Astrocyte of the hippocampus (primary cell): Measurements from ENCODE around the gene TMEM161A.
"Not testable (repeated sequence)": the region's sequence is repeated elsewhere in the genome, so short reads cannot be mapped to it uniquely, and the experiment has no call there.

Experiments used
- DNase-seq: peaks from one replicate; pipeline ENCODE4 v3.0.0; 2011; ENCODE audit warnings: low read depth, low spot score

TMEM161A gene

GRCh38 chr19:19155495-19156219, 17.4 kb upstream of the TMEM161A start:
- DNase-seq: no peak

- no peak for DNase-seq
Measured at GRCh38 chr19:19154768-19155494, 16.7 kb upstream of the TMEM161A start.

DNA sequence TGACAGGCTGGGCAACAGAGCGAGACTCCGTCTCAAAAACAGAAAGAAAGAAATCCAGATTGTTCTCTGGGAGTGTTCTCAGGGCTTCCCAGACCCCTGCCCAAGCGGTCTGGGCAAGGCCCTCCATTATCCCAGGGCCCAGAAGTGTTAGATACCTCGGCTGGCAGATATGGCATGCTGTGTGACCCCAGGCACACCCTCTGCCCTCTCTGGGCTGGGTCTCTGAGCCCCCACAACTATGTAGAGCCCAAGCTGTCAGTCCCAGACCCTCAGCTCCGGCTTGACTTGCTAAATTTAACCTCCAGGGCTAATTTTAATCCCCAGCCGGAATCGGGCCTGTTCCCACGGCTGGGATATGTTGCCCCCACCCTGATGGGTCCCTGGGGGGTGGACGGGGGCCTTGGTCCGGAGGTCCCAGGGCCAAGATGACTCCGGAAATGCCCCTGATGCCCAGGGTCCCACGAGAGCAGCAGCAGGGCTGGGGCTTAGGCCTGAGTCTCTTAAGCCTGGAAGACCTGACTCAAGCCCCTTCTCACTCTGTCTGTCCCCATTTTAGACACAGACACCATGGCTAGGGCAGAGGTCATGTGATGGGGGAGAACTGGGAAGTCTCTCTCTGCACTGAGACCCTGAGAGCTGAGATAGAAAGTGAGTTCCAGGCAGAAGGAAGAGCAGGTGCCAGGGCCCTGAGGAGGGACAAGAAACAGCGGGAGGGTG, 14.5 kb upstream of the TMEM161A start:
- no peak for DNase-seq

DNA sequence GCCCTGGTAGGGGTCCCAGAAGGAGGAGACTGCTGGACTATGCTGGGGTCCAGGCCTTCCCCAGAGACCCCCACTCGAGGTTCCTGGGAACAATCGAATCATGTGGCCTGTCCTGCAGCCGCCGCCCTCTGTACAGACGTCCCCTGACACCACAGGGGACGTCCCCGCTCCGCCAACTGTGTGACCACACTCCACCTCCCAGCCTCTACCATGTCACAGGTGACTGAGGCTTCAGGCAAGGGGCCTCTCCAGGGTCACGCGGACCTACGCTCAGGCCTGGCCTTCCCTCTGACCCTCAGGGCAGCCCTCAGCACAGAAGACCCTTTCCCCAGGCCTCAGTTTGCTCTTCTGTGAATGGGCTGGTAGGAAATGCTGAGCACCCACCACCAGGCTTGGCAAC, 13.1 kb upstream of the TMEM161A start:
- no peak for DNase-seq

- no peak for DNase-seq
Measured at GRCh38 chr19:19149435-19149834, 11.2 kb upstream of the TMEM161A start.

DNA sequence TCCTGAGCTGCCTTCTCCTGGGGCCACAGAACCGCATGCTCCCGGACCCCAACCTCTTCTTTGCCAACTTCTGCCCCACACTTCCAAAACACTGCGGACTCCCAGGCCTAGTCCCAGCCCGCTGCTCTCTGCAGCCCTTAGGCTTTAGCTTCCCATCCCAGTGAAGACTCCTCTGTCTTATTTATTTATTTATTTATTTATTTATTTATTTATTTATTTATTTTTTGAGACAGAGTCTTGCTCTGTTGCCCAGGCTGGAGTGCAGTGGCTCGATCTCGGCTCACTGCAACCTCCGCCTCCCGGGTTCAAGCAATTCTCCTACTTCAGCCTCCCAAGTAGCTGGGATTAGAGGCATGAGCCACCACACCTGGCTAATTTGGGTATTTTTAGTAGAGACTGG, 10.2 kb upstream of the TMEM161A start:
- DNase-seq: not testable (repeated sequence)

DNA sequence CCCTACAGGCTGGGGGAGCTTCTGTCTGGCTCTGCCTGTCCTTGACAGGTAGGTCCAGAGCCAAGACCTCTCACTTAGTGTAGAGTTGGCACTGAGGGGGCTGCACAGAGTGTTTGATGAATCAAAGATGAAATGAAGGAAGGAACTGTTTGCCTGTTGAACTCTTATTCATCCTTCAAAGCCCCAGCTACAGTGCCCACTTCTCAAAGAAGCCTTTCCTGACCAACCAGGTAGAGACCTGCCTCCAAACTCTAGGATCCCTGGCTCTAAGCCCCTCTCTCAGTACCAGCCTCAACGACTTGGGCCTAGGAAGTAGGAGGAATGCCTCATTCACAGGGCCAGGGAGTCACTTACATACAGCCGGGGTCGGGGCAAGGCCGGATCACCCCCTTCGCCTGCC, 9.1 kb upstream of the TMEM161A start:
- no peak for DNase-seq

GRCh38 chr19:19146865-19147264, 8.6 kb upstream of the TMEM161A start:
- DNase-seq: no peak

DNA sequence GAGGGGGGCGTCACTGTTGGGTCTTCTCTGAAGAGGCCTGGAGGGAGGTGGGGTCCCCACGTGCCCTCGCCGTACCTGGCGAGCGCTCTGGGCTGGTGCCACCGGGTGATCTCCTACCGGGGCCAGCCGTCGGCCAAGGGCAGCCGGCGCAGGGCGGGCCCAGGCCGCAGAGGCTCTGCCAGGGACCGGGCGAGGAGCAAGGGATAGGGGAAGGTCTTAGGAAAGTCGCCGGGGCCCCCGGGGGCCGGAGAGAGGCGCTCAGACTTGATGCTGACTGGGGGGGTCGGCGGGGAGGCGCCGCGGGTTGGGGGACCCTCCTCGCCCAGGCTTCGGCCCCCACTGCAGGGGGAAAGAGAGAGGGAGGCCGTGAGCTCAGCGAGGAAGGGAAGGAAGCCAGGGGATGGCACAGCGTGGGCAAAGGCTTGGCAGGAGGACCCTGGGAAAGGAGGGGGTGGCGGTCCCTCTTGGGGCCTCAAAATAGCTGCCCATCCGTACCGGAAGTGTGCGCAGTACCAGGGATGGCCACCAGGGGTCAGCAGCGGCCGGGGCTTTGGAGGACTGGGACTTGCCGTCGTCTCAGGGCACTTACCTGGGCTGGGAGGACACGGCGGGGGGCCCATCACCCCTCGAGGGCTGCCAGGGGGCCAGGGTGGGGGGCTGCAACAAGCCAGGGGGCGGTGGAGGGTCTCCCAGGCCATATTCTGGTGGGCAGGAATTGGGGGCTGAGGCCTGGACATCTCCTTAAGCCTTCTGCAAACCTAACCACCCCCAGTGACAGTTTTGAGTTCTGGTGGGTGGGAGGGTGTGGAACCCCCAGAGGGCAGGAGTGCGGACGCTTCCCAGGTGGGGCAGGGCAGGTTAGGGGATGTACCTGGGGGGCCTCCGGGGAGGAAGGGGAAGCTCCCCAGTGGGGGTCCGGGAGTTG, 7.7 kb upstream of the TMEM161A start:
- peak; percentile 80 for DNase-seq

GRCh38 chr19:19145281-19145680, 7.0 kb upstream of the TMEM161A start:
- no peak for DNase-seq

DNA sequence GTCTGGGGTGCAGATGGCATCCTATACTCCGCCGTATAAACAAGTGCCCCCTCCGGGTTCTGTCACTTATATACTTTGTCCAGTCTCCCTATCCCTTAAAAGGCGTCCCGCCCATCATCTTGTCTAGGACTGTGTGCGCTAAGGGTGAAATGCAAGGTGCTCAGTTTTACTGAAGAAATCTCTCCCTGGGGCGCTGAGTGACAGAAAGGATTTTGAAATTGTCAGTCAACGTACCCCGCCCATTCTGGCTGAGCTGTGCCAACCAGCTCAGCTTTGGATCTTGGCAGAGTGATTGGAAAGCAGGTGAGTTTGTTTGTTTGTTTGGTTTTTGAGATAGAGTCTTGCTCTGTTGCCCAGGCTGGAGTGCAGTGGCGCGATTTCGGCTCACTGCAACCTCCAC, 4.1 kb upstream of the TMEM161A start:
- no peak for DNase-seq

DNA sequence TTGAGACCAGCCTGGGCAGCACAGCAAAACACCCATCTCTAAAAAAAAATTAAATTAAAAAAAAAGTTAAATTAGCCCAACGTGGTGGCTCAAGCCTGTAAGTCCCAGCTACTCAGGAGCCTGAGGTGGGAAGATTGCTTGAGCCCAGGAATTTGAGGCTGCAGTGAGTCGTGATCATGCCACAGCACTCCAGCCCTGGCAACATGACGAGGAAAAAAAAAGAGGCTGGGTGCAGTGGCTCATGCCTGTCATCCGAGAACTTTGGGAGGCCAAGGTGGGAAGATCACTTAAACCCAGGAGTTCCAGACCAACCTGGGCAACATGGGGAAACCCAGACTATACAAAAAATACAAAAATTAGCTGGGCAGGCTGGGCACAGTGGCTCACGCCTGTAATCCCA, 2.2 kb upstream of the TMEM161A start:
- DNase-seq: no peak

- DNase-seq: no peak
Measured at GRCh38 chr19:19139876-19140229, 1.6 kb upstream of the TMEM161A start.

GRCh38 chr19:19137556-19138108, 646 bp downstream of the TMEM161A start:
- DNase-seq: peak; percentile 20

DNA sequence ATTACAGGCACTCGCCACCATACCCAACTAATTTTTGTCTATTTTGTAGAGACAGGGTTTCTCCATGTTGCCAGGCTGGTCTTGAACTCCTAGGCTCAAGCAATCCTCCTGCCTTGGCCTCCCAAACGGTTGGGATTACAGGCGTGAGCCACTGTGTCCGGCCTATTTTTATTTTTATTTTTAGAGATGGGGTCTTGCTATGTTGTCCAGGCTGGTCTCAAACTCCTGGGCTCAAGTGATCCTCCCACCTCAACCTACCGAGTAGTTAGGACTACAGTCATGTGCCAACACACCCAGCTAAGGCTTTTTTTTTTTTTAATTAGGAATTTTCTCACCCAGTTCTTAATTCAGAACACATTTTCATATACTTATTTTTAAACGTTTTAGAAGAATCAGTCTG, 2.6 kb downstream of the TMEM161A start:
- not testable (repeated sequence) for DNase-seq

DNA sequence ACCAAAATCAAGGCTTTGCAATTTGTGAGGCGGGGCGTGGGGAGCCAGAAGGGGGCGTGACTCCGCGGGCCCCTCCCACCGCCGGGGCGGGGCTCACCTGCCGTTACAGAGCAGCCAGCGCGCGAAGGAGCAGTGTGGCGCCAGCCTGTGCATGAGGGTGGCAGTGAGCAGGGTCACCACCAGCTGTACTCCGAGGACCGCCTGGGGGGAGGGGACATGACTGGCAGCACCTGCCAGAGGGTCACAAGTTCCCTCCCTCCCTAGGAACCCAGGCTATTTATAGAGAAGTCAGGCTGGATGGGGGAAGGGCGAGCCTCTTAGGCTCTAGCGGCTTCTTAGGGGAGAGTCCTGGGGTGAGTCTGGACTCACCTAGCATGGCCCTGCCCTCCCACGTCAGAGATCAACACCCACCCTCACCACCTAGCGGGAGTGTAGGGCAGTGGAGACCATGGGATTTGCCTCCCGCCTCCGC, 3.6 kb downstream of the TMEM161A start:
- DNase-seq: no peak

DNA sequence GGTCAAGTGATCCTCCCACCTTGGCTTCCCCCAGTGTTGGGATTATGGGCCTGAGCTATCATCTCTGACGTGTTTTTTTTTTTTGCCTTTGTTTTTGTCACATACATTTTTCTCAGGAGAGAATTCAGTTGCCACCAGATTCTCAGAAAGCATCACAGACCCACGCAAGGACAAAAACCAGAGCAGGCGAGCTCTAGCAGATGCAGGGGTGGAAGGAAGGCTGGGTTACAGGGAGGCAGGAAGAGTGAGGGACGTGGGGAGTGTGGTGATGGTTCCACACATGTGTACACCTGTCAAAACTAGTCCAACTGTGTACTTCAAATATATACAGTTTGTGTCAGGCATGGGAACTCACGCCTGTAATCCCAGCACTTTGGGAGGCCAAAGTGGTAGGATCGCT, 4.3 kb downstream of the TMEM161A start:
- DNase-seq: no peak

- no peak for DNase-seq
Measured at GRCh38 chr19:19132912-19133311, 5.4 kb downstream of the TMEM161A start.

GRCh38 chr19:19131989-19132388, 6.3 kb downstream of the TMEM161A start:
- no peak for DNase-seq

- no peak for DNase-seq
Measured at GRCh38 chr19:19126102-19126501, 12.2 kb downstream of the TMEM161A start.

DNA sequence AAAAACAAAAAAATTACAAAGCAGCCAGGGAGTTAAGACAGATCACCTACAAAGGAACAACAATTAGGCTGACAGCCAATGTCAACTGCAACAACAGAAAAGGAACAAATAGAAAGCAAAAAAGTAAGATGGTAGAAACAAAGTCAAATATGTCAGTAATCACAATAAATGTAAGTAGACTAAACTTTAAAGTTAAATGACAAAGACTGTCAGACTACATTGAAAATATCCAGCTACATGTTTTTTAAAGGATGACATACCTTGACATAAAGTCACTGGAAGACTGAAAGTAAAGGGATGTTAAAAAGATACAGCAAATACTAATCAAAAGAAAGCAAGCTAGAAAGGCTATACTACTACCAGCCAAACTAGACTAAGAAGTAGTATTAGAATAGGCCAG, 14.9 kb downstream of the TMEM161A start:
- DNase-seq: no peak
